ENCODE data around the gene ASXL2.

ASXL2 gene

GRCh38 chr2:25758348-25758747, 119.9 kb downstream of the ASXL2 start:
- intact Hi-C loops (cut with DNase I), result no loop called here

GRCh38 chr2:25757906-25758305, 120.4 kb downstream of the ASXL2 start:
- intact Hi-C loops (cut with DNase I), result no loop called here
- no peak for DNase-seq

More at GRCh38 chr2:25758348-25758747, 119.9 kb downstream of the ASXL2 start:
- no peak for DNase-seq

GRCh38 chr2:25756536-25756935, 121.8 kb downstream of the ASXL2 start:
- DNase-seq, result no peak
- intact Hi-C loops (cut with DNase I), result no loop called here

- intact Hi-C loops (cut with DNase I), result no loop called here
- DNase-seq, result no peak
Observed at GRCh38 chr2:25749676-25750075, 128.6 kb downstream of the ASXL2 start.

- intact Hi-C loops (cut with DNase I), result no loop called here
- no peak for DNase-seq
Observed at GRCh38 chr2:25744055-25744454, 134.2 kb downstream of the ASXL2 start.

GRCh38 chr2:25743132-25743830, 135.0 kb downstream of the ASXL2 start:
- intact Hi-C loops (cut with DNase I), result no loop called here
- DNase-seq, result peak in 2 of 42 donors; percentile 2 to 10

GRCh38 chr2:25742501-25742900, 135.8 kb downstream of the ASXL2 start:
- intact Hi-C loops (cut with DNase I), result no loop called here
- no peak for DNase-seq

- DNase-seq, result no peak
- intact Hi-C loops (cut with DNase I), result no loop called here
Observed at GRCh38 chr2:25740810-25741381, 137.4 kb downstream of the ASXL2 start.

GRCh38 chr2:25738383-25739343, 139.6 kb downstream of the ASXL2 start:
- intact Hi-C loops (cut with DNase I), result no loop called here
- no peak for DNase-seq

- intact Hi-C loops (cut with DNase I), result no loop called here
- no peak for DNase-seq
Observed at GRCh38 chr2:25736899-25737515, 141.3 kb downstream of the ASXL2 start.

- intact Hi-C loops (cut with DNase I), result no loop called here
- no peak for DNase-seq
Observed at GRCh38 chr2:25735835-25736234, 142.5 kb downstream of the ASXL2 start.

GRCh38 chr2:25728559-25728958, 149.7 kb downstream of the ASXL2 start:
- no peak for DNase-seq
- intact Hi-C loops (cut with DNase I), result no loop called here

- intact Hi-C loops (cut with DNase I), result no loop called here
- DNase-seq, result no peak
Observed at GRCh38 chr2:25726522-25726921, 151.8 kb downstream of the ASXL2 start.

GRCh38 chr2:25725877-25726276, 152.4 kb downstream of the ASXL2 start:
- DNase-seq, result no peak
- intact Hi-C loops (cut with DNase I), result no loop called here

- intact Hi-C loops (cut with DNase I), result no loop called here
- DNase-seq, result no peak
Observed at GRCh38 chr2:25724756-25725155, 153.5 kb downstream of the ASXL2 start.

- DNase-seq, result no peak
- intact Hi-C loops (cut with DNase I), result no loop called here
Observed at GRCh38 chr2:25722224-25722623, 156.1 kb downstream of the ASXL2 start.

- intact Hi-C loops (cut with DNase I), result no loop called here
- no peak for DNase-seq
Observed at GRCh38 chr2:25720575-25720974, 157.7 kb downstream of the ASXL2 start.

- intact Hi-C loops (cut with DNase I), result no loop called here
Observed at GRCh38 chr2:25714740-25715139, 163.5 kb downstream of the ASXL2 start.

GRCh38 chr2:25712455-25712854, 165.8 kb downstream of the ASXL2 start:
- DNase-seq, result no peak
- intact Hi-C loops (cut with DNase I), result no loop called here

More at GRCh38 chr2:25714740-25715139, 163.5 kb downstream of the ASXL2 start:
- no peak for DNase-seq

Data from head of caudate nucleus (tissue), 42 donors.